HG02840 (cell line): Measurements from ENCODE around the gene RABGGTA.
"Not testable (repeated sequence)": the region's sequence is repeated elsewhere in the genome, so short reads cannot be mapped to it uniquely, and the experiment has no call there.

Experiments used
- ATAC-seq: cut with Tn5 transposase; IDR thresholded peaks from one replicate; pipeline ENCODE4 v1.9.1; 2021; ENCODE audit warnings: mild to moderate bottlenecking, moderate library complexity, moderate number of reproducible peaks; ENCODE audit not compliant: unreplicated experiment, low FRiP score

The RABGGTA gene

DNA sequence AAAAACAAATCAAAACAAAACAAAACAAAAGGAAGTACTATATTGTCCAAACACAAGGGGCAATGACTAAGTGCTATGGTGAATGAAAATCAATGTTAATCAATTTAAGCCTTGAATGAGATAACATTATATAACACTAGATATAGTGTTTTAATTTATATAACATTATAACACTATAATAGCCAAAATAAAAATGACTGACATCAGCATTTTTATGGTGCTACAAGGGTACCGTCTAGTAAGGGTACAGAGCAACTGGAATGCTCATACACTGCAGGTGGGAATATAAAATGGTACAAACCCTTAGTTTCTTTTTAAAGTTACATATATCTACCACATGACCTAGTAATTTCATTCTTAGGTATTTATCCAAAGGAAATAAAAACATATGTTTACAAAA is 44.9 kb downstream of the RABGGTA start:
- no peak for ATAC-seq

DNA sequence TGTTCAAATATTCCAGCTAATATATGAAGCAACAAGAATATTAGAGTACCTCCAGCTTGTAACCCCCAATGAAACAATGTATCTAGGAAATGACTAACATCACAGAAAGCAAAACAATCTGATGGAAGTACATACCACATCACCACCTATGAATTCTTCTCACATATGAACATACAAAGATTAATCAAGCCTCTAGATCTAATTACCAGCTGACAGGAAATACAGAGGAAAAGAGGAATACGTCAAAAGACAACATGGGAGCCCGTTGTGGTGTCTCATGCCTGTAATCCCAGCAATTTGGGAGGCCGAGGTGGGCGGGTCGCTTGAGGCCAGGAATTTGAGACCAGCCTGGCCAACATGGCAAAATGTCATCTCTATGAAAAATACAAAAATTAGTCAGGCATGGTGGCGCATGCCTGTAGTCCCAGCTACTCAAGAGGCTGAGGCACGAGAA is 46.8 kb downstream of the RABGGTA start:
- ATAC-seq = no peak

DNA sequence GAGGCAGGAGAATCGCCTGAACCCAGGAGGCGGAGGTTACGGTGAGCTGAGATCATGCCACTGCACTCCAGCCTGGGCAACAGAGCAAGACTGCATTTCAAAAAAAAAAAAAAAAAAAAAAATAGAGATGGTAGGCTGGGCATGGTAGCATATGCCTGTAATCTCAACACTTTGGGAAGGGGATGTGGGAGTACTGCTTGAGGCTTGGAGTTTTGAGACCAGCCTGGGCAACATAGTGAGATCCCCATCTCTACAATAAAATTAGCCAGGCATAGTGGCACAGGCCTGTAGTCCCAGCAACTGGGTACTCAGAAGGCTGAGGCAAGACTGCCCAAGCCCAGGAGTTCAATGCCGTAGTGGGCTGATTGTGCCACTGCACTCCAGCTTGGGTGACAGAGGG is 48.4 kb downstream of the RABGGTA start:
- ATAC-seq = not testable (repeated sequence)

DNA sequence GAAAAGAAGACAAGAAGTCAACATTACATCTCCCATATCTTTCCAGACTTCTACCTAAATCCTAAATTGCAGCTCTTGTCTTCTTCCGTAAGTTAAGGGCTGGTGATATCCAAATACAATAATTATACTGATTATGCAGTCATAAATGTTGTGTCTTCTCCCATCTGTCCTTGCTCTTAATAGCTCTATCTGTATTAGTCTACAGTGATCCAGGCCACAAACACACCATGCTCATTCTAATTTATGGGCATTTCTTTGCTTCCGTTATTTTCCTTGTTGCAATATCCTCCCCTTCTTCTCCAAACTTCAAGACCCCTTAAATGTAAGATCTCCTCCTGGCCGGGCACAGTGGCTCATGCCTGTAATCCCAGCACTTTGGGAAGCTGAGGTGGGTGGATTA is 51.9 kb downstream of the RABGGTA start:
- ATAC-seq = no peak

DNA sequence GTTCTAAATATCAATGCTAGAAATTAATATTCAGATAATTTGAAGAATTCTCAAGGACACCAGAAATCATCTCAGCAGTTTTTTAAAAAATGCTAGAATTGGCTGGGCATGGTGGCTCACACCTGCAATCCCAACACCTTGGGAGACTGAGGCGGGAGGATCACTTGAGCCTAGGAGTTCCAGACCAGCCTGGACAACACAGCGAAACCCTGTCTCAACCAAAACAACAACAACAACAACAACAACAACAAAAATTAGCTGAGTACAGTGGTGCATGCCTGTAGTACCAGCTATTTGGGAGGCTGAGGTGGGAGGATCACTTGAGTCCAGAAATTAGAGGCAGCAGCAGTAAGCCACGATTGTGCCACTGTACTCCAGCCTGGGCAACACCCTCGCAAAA is 52.3 kb downstream of the RABGGTA start:
- ATAC-seq = no peak

DNA sequence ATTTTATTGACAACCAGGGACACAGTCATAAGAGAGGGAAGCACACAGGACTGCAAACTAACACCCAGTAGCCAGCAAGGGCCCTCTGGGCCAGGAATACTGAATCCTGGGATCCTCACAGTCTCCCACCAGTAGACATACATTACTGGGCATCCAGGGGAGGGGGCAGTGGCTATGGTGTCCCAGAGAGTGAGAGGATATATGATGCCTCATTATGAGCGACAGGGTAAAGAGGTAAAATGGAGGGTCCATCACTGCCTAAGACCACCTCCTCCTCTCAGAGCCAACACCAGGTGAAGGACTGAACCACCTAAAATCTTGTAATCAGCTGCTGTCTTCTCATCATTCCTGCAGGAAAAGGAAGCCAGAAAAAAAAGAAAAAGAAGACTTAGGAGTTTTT is 54.5 kb downstream of the RABGGTA start:
- not testable (repeated sequence) for ATAC-seq

DNA sequence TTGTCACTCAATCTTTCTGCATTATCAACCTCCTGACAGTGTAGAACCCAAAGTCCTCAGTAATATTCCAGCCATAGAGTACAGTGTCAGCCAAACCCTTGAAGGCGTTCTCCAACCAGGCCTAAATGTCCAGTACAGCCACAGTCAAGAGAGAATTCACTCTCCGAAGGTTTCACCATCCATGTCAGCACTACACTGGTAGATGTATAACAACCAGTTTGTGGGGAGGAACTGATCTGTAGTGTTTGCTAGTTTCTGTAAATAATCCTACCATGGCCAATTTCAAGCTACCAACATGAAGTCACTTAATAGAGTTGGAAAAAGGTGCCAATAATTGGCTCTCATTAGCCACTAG is 55.1 kb downstream of the RABGGTA start:
- no peak for ATAC-seq
